SK-N-SH (cell line): ENCODE results near the gene OSBPL2. TPM values are rescaled to one million over a fixed set of nuclear protein-coding genes. Genes with fewer than 3 reads are reported as not detected.

Experiments used
- CTCF ChIA-PET: fragments of 300-600, 350-600 bp; formaldehyde crosslinking; extraction: SDS; loops from one replicate; lab custom pipeline; 2021; lab: Yijun Ruan, JAX
- POLR2A ChIA-PET: fragments of 350-600 bp; sonication (Branson Sonifier 250); formaldehyde crosslinking; extraction: SDS; loops from one replicate; lab custom pipeline; 2020; ENCODE audit warnings: antibody characterized with exemption, inconsistent platforms; lab: Yijun Ruan, JAX
- DNase-seq: peaks from one replicate; pipeline ENCODE4 v3.0.0; 2012
- H2AFZ ChIP-seq: fragments of 200-600 bp; sonication (generic); 2 replicates; pipeline ENCODE4 v1.8.1; 2016; ENCODE audit warnings: antibody characterized with exemption, mild to moderate bottlenecking, low read depth
- H3F3A ChIP-seq: fragments of 200-600 bp; sonication (generic); replicated peaks from 2 replicates; pipeline ENCODE3; 2016; ENCODE audit warnings: antibody characterized with exemption, mild to moderate bottlenecking; ENCODE audit not compliant: insufficient read depth
- H3K27ac ChIP-seq, 2 experiments: fragments of 200-500 bp in 1 of 2; fragments of 200-600 bp in 1 of 2; sonication (Bioruptor generic) in 1 of 2; sonication (generic), shearing (Covaris generic) in 1 of 2; 2 replicates each; pipeline versions ENCODE4 v1.5.1 to v1.6.1; 2014 to 2016; ENCODE audit warnings: low read depth in 2 of 2, inconsistent platforms in 1 of 2, low read length in 1 of 2, mild to moderate bottlenecking in 1 of 2, mixed read lengths in 1 of 2
- H3K27me3 ChIP-seq: fragments of 200-600 bp; sonication (generic), shearing (Covaris generic); 2 replicates; pipeline ENCODE4 v1.6.1; 2016; ENCODE audit warnings: mixed run types; ENCODE audit not compliant: insufficient read depth
- H3K36me3 ChIP-seq, 2 experiments: fragments of 200-500 bp in 1 of 2; fragments of 200-600 bp in 1 of 2; sonication (Bioruptor generic) in 1 of 2; sonication (generic) in 1 of 2; replicated peaks in 1 of 2; 2 replicates each; pipeline versions ENCODE3 to v1.5.1; 2014 to 2016; ENCODE audit warnings: low read length in 1 of 2, mild to moderate bottlenecking in 1 of 2; ENCODE audit not compliant: insufficient read depth in 2 of 2, control insufficient read depth in 1 of 2
- H3K4me1 ChIP-seq, 2 experiments: fragments of 200-500 bp in 1 of 2; fragments of 200-600 bp in 1 of 2; sonication (Bioruptor generic) in 1 of 2; sonication (generic), shearing (Covaris generic) in 1 of 2; 2 replicates each; pipeline versions ENCODE4 v1.5.1 to v1.6.1; 2014 to 2016; ENCODE audit warnings: low read depth in 1 of 2, low read length in 1 of 2, mixed run types in 1 of 2; ENCODE audit not compliant: insufficient read depth in 2 of 2, control insufficient read depth in 1 of 2
- H3K4me2 ChIP-seq: fragments of 200-600 bp; sonication (generic), shearing (Covaris generic); 2 replicates; pipeline ENCODE4 v1.6.1; 2017; ENCODE audit warnings: mixed run types
- H3K4me3 ChIP-seq, 2 experiments: fragments of 200-500 bp in 1 of 2; fragments of 200-600 bp in 1 of 2; sonication (Bioruptor generic) in 1 of 2; sonication (generic), shearing (Covaris generic) in 1 of 2; 2 replicates each; pipeline versions ENCODE4 v1.5.1 to v1.8.1; 2014 to 2016; ENCODE audit warnings: low read depth in 2 of 2, inconsistent platforms in 1 of 2, low read length in 1 of 2, mild to moderate bottlenecking in 1 of 2, mixed read lengths in 1 of 2, moderate library complexity in 1 of 2
- H3K79me2 ChIP-seq: fragments of 200-600 bp; sonication (generic); 2 replicates; pipeline ENCODE4 v1.8.1; 2017; ENCODE audit warnings: mild to moderate bottlenecking; ENCODE audit not compliant: insufficient read depth
- H3K9ac ChIP-seq: fragments of 200-600 bp; sonication (generic); 2 replicates; pipeline ENCODE4 v1.6.1; 2017; ENCODE audit warnings: mixed run types
- H3K9me2 ChIP-seq: fragments of 200-600 bp; sonication (generic); 2 replicates; pipeline ENCODE4 v1.6.1; 2017; ENCODE audit warnings: mixed run types
- H3K9me3 ChIP-seq: fragments of 200-600 bp; sonication (generic); 2 replicates; pipeline ENCODE4 v1.6.1; 2017; ENCODE audit warnings: mixed run types, mild to moderate bottlenecking, moderate library complexity
- H4K20me1 ChIP-seq: fragments of 200-600 bp; sonication (generic); 2 replicates; pipeline ENCODE4 v1.6.1; 2017; ENCODE audit warnings: mild to moderate bottlenecking, mixed run types; ENCODE audit not compliant: insufficient read depth
- CHD2 ChIP-seq: fragments of 150-350 bp; IDR thresholded peaks from 2 replicates; pipeline ENCODE4 v1.6.1; 2018; ENCODE audit warnings: low read length; ENCODE audit not compliant: partially characterized antibody
- EZH2phosphoT487 ChIP-seq: fragments of 200-600 bp; sonication (generic); IDR thresholded peaks from 2 replicates; pipeline ENCODE4 v1.6.1; 2017; ENCODE audit warnings: low read depth, mixed run types, mild to moderate bottlenecking, antibody characterized with exemption, moderate library complexity, borderline replicate concordance
- FOXJ3 ChIP-seq: sonication (generic); formaldehyde crosslinking; IDR thresholded peaks from 2 replicates; pipeline ENCODE4 v1.5.1; 2020; ENCODE audit warnings: mild to moderate bottlenecking, missing genetic modification reagents
- FOXM1 ChIP-seq: IDR thresholded peaks from 2 replicates; pipeline ENCODE4 v1.4.0; 2012; ENCODE audit warnings: low read depth, mild to moderate bottlenecking
- GATA2 ChIP-seq: sonication (generic); formaldehyde crosslinking; IDR thresholded peaks from 2 replicates; pipeline ENCODE4 v1.5.0; 2020; ENCODE audit warnings: mild to moderate bottlenecking, missing genetic modification reagents
- JUND ChIP-seq: IDR thresholded peaks from 2 replicates; pipeline ENCODE4 v1.4.0; 2012
- MEF2A ChIP-seq: IDR thresholded peaks from 2 replicates; pipeline ENCODE4 v1.4.0; 2012; ENCODE audit warnings: low read depth, borderline replicate concordance
- MXI1 ChIP-seq: IDR thresholded peaks from 2 replicates; pipeline ENCODE4 v1.6.1; 2012; ENCODE audit warnings: mild to moderate bottlenecking, low read depth, low read length, improper control_type of control experiment
- NFIC ChIP-seq: IDR thresholded peaks from 2 replicates; pipeline ENCODE4 v1.4.0; 2012; ENCODE audit warnings: borderline replicate concordance
- NRF1 ChIP-seq: IDR thresholded peaks from 2 replicates; pipeline ENCODE4 v1.6.1; 2012; ENCODE audit warnings: low read depth, mild to moderate bottlenecking, low read length
- POLR2AphosphoS5 ChIP-seq: IDR thresholded peaks from 2 replicates; pipeline ENCODE4 v1.6.1; 2012; ENCODE audit warnings: low read depth, low read length
- REST ChIP-seq: IDR thresholded peaks from 2 replicates; pipeline ENCODE4 v1.6.1; 2012; ENCODE audit warnings: mild to moderate bottlenecking, low read depth, low read length, moderate library complexity
- RFX5 ChIP-seq: IDR thresholded peaks from 2 replicates; pipeline ENCODE4 v1.6.1; 2012; ENCODE audit warnings: mild to moderate bottlenecking, improper control_type of control experiment, low read length
- SIN3A ChIP-seq: IDR thresholded peaks from 2 replicates; pipeline ENCODE4 v1.6.1; 2012; ENCODE audit warnings: low read depth, mild to moderate bottlenecking, low read length, moderate library complexity, borderline replicate concordance
- SMC3 ChIP-seq: IDR thresholded peaks from 2 replicates; pipeline ENCODE4 v1.6.1; 2012; ENCODE audit warnings: low read depth, low read length, improper control_type of control experiment
- TAF1 ChIP-seq: IDR thresholded peaks from 2 replicates; pipeline ENCODE4 v1.6.1; 2012; ENCODE audit warnings: low read depth, mild to moderate bottlenecking, low read length, moderate library complexity, borderline replicate concordance
- TCF12 ChIP-seq: IDR thresholded peaks from 2 replicates; pipeline ENCODE4 v1.4.0; 2012
- TEAD4 ChIP-seq: IDR thresholded peaks from 2 replicates; pipeline ENCODE4 v1.4.0; 2012; ENCODE audit warnings: mild to moderate bottlenecking, borderline replicate concordance; ENCODE audit not compliant: insufficient read depth
- WGBS: methylation state at CpG from one replicate; pipeline ENCODE4 v1.1.6; 2017; ENCODE audit warnings: low lambda C conversion rate; 5-methylcytosine and 5-hydroxymethylcytosine counted together
- polyA plus RNA-seq, 3 experiments: library from polyadenylated mRNA; depleted of rRNA; stranded (reverse); fragments of >200 nt; gene quantifications; 2 replicates each; pipeline ENCODE4 v1.2.3, GENCODE V29; 2012
- TF ChIP-seq, protein P1 (sequence below): fragments of 150-350 bp; IDR thresholded peaks from 2 replicates; pipeline ENCODE4 v1.6.1; 2017; ENCODE audit warnings: antibody characterized with exemption, low read length, low read depth, borderline replicate concordance
- TF ChIP-seq, protein P2 (sequence below): IDR thresholded peaks from 2 replicates; pipeline ENCODE4 v1.4.0; 2012; ENCODE audit warnings: low read depth, borderline replicate concordance

Gene OSBPL2
- polyA plus RNA-seq, 1 of the 3 experiments (the other 2 are of a cell fraction): 17.7 TPM

DNA sequence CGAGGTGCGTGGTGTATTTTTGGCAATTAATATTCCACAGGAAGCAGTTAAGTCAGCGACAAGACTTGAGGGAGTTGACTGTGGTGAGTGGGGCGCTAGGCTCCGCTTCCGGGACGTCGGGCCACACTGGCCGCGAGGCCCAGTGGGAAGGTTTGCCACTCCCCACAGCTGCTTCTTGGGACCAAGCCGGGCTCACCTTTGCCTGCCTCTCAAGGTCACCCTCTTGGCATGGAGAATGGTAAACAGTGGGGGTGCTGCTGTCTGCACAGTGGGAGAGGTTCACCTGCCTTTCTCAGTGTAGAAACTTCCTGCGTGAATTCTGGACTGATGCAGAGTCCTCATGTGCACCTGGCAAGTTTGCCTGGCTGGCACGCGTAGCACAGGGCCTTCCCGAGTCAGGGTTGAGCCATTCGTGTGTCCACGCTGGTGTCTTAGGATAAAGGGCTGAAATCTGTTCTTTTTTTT lies 6.4 kb downstream of the OSBPL2 start:
- CTCF ChIA-PET: interaction anchor here (0.8 kb wide), 1 partner anchor 9 kb away, joined by 3 read pairs; no protein-coding TSS in a partner anchor
- H2AFZ ChIP-seq: no peak overlapping the region
- H3K27ac ChIP-seq: no peak overlapping the region
- no peak for DNase-seq
- WGBS: 98% methylated on average over 15 of the region's 17 CpGs
- H3K36me3 ChIP-seq: peaks cover 0 to 15% of the 10 kb centered on the region in 2 experiments
- H3K9ac ChIP-seq: no peak overlapping the region
- POLR2A ChIA-PET: no interaction called here
- peaks cover 0 to 3% of the 10 kb centered on the region in 2 experiments; a peak in 1 of 4 replicates for H3K4me1 ChIP-seq
- peaks cover 92% of the 10 kb centered on the region for H4K20me1 ChIP-seq
- TF ChIP-seq NRF1: no peak
- no peak for TF ChIP-seq POLR2AphosphoS5
- TF ChIP-seq FOXM1: no peak
- no peak for TF ChIP-seq CHD2
- TF ChIP-seq MEF2A: no peak
- no peak for TF ChIP-seq RFX5
- TF ChIP-seq TEAD4: no peak
- no peak for TF ChIP-seq TAF1
- no peak for TF ChIP-seq MXI1
- TF ChIP-seq JUND: no peak
- TF ChIP-seq, protein P1, sequence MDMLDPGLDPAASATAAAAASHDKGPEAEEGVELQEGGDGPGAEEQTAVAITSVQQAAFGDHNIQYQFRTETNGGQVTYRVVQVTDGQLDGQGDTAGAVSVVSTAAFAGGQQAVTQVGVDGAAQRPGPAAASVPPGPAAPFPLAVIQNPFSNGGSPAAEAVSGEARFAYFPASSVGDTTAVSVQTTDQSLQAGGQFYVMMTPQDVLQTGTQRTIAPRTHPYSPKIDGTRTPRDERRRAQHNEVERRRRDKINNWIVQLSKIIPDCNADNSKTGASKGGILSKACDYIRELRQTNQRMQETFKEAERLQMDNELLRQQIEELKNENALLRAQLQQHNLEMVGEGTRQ: no peak
- no peak for TF ChIP-seq REST
- no peak for TF ChIP-seq TCF12
- TF ChIP-seq SIN3A: no peak
- TF ChIP-seq GATA2 (CRISPR knock-in tag): no peak
- TF ChIP-seq NFIC: no peak
- no peak for TF ChIP-seq EZH2phosphoT487
- TF ChIP-seq, protein P2, sequence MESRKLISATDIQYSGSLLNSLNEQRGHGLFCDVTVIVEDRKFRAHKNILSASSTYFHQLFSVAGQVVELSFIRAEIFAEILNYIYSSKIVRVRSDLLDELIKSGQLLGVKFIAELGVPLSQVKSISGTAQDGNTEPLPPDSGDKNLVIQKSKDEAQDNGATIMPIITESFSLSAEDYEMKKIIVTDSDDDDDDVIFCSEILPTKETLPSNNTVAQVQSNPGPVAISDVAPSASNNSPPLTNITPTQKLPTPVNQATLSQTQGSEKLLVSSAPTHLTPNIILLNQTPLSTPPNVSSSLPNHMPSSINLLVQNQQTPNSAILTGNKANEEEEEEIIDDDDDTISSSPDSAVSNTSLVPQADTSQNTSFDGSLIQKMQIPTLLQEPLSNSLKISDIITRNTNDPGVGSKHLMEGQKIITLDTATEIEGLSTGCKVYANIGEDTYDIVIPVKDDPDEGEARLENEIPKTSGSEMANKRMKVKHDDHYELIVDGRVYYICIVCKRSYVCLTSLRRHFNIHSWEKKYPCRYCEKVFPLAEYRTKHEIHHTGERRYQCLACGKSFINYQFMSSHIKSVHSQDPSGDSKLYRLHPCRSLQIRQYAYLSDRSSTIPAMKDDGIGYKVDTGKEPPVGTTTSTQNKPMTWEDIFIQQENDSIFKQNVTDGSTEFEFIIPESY: no peak
- TF ChIP-seq FOXJ3: no peak
- no peak for TF ChIP-seq SMC3
- no peaks in the 10 kb centered on the region for H3K27me3 ChIP-seq
- H3K9me3 ChIP-seq: no peaks in the 10 kb centered on the region
- H3F3A ChIP-seq: no peaks in the 10 kb centered on the region
- H3K4me3 ChIP-seq: no peak overlapping the region
- no peak overlapping the region for H3K4me2 ChIP-seq
- no peaks in the 10 kb centered on the region for H3K9me2 ChIP-seq
- peaks cover 85% of the 10 kb centered on the region for H3K79me2 ChIP-seq
